D341Med (cell line): ENCODE data around the gene MYL3.

Experiments
- DNase-seq: peaks from one replicate; pipeline ENCODE4 v3.0.0; 2012; ENCODE audit warnings: low spot score

The MYL3 gene

DNA sequence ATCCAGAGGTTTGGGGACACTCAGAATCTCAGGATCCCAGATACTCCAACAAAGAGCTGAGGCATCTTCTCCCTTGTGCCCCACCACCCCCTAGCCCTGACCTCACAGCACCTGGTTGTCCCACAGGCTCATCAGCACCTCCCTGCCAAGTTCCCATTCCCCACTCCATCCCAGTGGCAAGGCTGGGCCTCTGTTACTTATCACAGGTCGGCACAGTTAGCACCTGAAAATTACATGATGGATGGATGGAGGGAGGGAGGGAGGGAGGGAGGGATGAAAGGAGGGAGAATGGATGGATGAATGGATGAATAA, 12.8 kb downstream of the MYL3 start:
- no peak for DNase-seq

DNA sequence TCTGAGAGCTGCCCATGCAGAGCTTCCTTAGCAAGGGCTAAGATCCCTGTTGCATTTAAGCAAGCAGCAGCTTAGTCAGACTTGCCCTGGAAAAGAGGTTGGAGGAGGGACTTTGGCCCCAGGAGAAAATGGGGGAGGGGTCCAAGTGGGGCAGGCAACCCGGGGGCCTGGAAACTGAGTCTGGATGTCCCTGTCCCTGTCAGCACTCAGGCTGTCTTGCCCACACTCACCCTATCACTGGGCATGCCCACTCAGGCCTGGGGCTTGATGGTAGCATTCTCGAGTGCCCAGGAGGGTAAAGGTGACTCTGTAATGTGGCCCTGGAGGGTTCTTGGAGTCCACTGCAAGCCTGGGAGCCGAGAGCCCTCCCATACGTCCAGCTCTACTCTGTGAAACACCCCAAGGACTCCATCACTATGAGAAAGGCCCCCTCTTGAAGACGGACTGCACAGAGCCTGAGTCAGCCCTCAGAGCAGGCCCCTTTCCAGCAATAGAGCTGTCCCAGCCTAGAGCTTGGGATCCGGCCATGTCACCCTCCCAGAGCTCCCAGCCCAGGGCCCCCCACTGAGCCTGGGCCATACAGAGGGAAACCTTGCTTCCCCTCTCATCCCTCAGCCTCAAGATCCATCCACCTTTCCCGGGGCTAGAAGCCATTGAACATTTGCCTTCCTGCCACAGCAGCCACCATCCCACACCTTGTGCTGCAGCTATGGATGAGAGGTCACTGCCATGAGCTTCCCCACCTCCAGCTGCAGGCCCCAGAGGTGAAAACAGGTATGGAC, 13.4 kb downstream of the MYL3 start:
- DNase-seq: peak; percentile 17

GRCh38 chr3:46849045-46849631, 14.1 kb downstream of the MYL3 start:
- DNase-seq: peak; percentile 11

GRCh38 chr3:46848271-46849044, 14.8 kb downstream of the MYL3 start:
- DNase-seq: peak; percentile 37

DNA sequence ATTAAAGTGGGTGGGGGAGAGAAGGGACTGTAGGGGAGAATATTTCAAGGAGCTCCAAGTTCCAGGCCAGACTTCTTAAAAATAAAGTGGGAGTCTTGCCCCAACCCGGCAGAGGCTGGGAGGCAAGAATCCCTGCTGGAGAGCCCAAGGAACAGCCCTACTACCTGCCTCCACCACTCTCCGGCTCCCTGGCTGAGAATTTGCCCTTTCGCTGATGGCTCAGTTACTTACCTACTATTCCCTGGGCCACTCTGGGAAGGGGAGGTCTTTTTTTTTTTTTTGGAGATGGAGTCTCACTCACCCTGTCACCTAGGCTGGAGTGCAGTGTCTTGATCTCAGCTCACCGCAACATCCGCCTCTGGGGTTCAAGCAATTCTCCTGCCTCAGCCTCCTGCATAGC, 15.5 kb downstream of the MYL3 start:
- peak; percentile 21 for DNase-seq

GRCh38 chr3:46846624-46847542, 16.4 kb downstream of the MYL3 start:
- peak; percentile 18 for DNase-seq

DNA sequence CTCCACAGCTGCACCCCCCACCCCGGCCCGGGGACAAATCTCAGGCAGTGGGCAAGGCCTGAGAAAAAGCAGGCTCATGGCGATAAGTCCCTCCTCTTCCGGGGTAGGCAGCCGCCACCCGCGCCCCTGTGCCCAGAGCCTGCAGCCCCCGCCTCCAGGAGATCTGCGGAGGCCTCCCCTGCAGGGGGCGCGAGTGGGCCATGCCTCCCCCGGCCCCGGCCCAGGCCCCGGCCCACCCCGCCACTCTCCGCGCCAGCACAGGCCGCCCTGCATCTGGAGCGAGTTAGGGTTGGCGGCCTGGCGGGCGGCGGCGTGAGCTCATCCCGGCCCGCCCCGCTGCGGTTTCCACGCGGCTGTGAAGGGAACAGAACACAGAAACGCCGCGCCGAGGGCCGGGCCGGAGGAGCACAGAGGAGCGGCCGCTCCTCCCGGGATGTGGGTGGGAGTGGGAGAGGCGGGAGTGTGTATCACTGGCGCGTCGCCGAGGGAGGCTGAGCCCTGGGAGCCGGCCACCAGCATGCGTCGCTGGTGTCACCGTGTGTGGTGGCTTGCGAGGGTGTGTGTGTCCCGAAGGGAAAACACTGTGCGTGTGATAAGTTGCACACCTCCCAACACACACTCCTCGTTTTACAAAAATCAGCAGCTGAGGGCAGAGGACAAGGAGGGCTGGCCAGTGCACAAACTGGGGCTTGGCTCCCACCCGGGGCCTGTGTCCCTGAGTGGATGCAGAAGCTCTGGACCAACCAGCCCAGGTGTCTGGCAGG, 17.2 kb downstream of the MYL3 start:
- peak; percentile 48 for DNase-seq

- peak; percentile 33 for DNase-seq
Measured at GRCh38 chr3:46845397-46845859, 17.8 kb downstream of the MYL3 start.

GRCh38 chr3:46844881-46845312, 18.3 kb downstream of the MYL3 start:
- DNase-seq: no peak

DNA sequence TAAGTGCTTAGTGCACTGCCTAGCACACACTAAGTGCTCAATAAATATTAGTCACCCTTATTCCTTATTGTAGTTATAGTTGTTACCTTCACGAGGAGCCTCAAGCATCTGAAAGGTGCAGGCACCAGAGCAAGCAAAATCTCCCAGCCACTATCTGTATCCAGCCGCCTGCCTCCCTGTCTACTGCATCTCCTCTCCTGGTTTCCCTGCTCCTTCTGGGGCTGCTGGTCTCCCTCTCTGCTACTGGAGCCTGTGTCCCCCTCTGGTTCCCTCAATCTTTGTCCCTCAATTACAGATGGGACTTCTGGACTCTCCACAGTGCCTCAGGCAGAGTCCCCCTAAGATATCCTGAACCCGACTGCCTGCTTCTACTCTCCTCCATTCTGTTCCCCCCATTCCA, 18.8 kb downstream of the MYL3 start:
- peak; percentile 18 for DNase-seq

GRCh38 chr3:46843508-46843907, 19.7 kb downstream of the MYL3 start:
- DNase-seq: no peak

DNA sequence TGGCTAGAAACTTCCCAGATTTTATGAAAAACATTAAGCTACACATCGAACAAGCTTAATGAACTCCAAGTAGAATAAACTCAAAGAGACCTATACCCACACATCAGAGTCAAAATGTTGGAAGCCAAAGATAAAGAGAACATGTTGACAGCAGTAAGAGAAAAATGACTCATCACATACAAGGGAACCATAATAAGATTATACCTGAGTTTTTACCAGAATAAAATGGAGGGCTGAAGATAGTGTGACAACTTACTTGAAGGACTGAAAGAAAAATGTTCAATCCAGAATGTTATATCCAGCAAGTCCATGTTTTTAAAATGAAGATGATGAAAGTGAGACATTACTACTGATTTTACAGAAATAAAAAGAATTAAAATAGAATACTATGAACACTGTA, 22.8 kb downstream of the MYL3 start:
- no peak for DNase-seq

- no peak for DNase-seq
Measured at GRCh38 chr3:46838301-46838700, 24.9 kb downstream of the MYL3 start.

DNA sequence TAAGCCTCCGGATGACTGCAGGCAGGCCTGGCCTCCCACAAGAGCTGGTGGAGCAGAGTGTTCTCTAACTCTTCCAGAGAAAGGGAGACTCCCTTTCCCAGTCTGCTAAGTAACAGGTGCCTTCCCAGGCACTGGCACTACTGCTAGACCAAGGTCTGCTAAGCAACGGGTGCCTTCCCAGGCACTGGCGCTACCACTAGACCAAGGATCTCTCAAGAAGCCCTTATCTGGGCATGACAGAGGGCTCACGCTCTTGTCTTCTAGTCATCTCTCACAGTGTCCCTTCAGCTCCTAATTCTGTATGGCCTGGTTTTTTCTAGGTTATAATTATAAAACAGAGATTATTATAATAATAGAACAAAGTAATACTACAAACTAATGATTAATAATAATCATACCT, 27.8 kb downstream of the MYL3 start:
- DNase-seq: no peak

GRCh38 chr3:46835054-46835453, 28.2 kb downstream of the MYL3 start:
- DNase-seq: no peak

GRCh38 chr3:46833346-46834300, 29.6 kb downstream of the MYL3 start:
- DNase-seq: peak; percentile 29

DNA sequence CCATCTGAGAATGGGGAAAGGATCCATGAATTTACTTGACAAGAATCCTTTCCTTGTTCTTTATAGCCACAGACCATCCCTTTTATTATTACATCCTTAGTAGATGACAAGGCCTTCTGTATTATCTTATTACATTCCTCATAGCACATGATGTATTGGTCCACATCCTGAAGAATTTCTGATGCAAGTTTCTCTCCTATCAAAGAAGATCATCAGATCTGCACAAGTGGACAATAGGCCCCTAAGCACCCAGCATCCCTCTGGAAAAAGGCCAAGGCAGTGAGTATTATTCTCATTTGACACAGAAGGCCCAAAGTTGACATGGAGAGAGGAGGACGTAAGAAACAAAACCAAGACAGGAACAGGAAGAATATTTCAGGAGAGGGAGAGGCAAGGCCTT, 31.4 kb downstream of the MYL3 start:
- DNase-seq: no peak

- DNase-seq: no peak
Measured at GRCh38 chr3:46831316-46831715, 31.9 kb downstream of the MYL3 start.

DNA sequence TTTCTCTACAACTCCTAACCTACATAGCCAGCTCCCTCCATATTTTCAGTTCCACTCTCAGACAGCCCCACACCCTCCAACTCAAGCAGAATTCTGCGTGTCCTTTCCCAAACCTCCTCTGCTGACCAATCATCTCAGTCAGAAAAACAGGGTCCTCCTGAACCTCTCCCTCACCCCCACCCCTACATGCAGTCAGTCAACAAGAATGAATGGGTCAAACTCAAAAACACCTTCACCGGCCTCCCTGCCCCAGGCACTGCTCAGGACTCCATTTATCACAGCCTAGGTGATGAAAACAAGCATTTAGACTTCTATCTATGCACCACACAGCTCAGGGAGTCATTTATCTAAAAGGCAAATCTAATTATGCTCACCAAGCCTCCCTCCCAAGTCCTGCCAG, 32.4 kb downstream of the MYL3 start:
- no peak for DNase-seq

DNA sequence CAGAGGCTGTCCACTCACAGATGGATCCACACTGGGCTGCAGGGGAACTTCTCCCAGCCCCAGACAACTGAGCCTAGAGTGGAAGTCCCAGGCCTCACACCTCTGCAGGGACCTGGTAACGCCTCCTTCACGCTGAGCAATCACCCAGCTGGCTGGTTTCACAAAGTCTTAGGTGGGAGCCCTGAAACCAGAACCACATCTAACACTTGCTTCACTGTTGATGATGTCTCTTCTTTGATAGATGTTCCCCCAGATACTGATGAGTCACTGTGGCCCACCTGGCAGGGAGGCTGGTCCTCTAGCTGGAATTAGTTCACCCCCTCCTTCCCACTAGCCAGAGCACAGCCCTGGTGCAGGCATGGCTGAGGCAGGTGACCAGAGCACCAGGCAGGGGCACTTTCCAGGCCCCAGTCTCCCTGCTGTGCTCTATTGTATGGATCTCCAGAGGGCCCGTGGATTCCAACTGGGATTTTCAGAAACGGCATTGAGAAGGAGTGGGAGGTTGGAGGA, 33.5 kb downstream of the MYL3 start:
- no peak for DNase-seq
